Endothelial cell (in vitro differentiated cells): ENCODE measurements around the gene ERI3. TPM values are rescaled to one million over a fixed set of nuclear protein-coding genes. Genes with fewer than 3 reads are reported as not detected.

Experiments
- DNase-seq: peaks from one replicate; pipeline ENCODE4 v3.0.0; 2021; ENCODE audit warnings: low spot score
- H3K27ac Mint-ChIP-seq: one replicate; pipeline ENCODE4 v1.8.0; 2021; ENCODE audit warnings: mixed read lengths, inconsistent platforms; ENCODE audit not compliant: unreplicated experiment
- H3K27me3 Mint-ChIP-seq: one replicate; pipeline ENCODE4 v1.8.0; 2021; ENCODE audit warnings: mild to moderate bottlenecking, moderate library complexity, mixed read lengths, inconsistent platforms; ENCODE audit not compliant: unreplicated experiment
- H3K36me3 Mint-ChIP-seq: one replicate; pipeline ENCODE4 v1.8.0; 2021; ENCODE audit warnings: mild to moderate bottlenecking, low read depth, mixed read lengths, inconsistent platforms; ENCODE audit not compliant: unreplicated experiment
- H3K4me1 Mint-ChIP-seq: one replicate; pipeline ENCODE4 v1.8.0; 2021; ENCODE audit warnings: mild to moderate bottlenecking, mixed read lengths, inconsistent platforms; ENCODE audit not compliant: unreplicated experiment
- H3K4me3 Mint-ChIP-seq: one replicate; pipeline ENCODE4 v1.8.0; 2021; ENCODE audit warnings: mild to moderate bottlenecking, mixed read lengths, inconsistent platforms; ENCODE audit not compliant: unreplicated experiment
- H3K9me3 Mint-ChIP-seq: one replicate; pipeline ENCODE4 v1.8.0; 2021; ENCODE audit warnings: mixed read lengths, inconsistent platforms; ENCODE audit not compliant: unreplicated experiment
- CTCF ChIP-seq: fragments of 200-600 bp; sonication (generic); IDR thresholded peaks from one replicate; pipeline ENCODE4 v1.5.0; 2021; ENCODE audit warnings: antibody characterized with exemption; ENCODE audit not compliant: unreplicated experiment
- total RNA-seq: library from RNA; stranded (reverse); fragmentation: NEBNext Ultra II Directional; extraction: Animal tissue kit (Norgen Biotek cat#: 25700); gene quantifications from one replicate; pipeline ENCODE4 v1.2.1, GENCODE V29; 2021; ENCODE audit not compliant: unreplicated experiment

The ERI3 gene
- total RNA-seq, 1 donor from 2014 or later = 42.6 TPM

- Mint-ChIP-seq H3K27me3 (peaks cover 7% of the 10 kb centered on the region), H3K36me3 (peaks cover 4% of the 10 kb centered on the region), H3K9me3 (no peaks in the 10 kb centered on the region), H3K4me1 (peaks cover 24% of the 10 kb centered on the region), H3K27ac (no peak overlapping the region), H3K4me3 (no peak overlapping the region)
- no peak for TF ChIP-seq CTCF
- DNase-seq = no peak
Observed at GRCh38 chr1:44256762-44257554, 98.1 kb downstream of the ERI3 start.

- no peak overlapping the region for H3K4me3 Mint-ChIP-seq
- H3K4me1 Mint-ChIP-seq = peaks cover 13% of the 10 kb centered on the region
- H3K36me3 Mint-ChIP-seq = peaks cover 4% of the 10 kb centered on the region
- no peak for DNase-seq
- H3K27ac Mint-ChIP-seq = no peak overlapping the region
- no peaks in the 10 kb centered on the region for H3K9me3 Mint-ChIP-seq
- H3K27me3 Mint-ChIP-seq = peaks cover 2% of the 10 kb centered on the region
- TF ChIP-seq CTCF = no peak
Observed at GRCh38 chr1:44254392-44254910, 100.6 kb downstream of the ERI3 start.

- DNase-seq = no peak
- no peaks in the 10 kb centered on the region for H3K27me3 Mint-ChIP-seq
- no peaks in the 10 kb centered on the region for H3K36me3 Mint-ChIP-seq
- no peak overlapping the region for H3K27ac Mint-ChIP-seq
- no peak overlapping the region for H3K4me3 Mint-ChIP-seq
- H3K9me3 Mint-ChIP-seq = no peaks in the 10 kb centered on the region
- no peak for TF ChIP-seq CTCF
- peaks cover 9% of the 10 kb centered on the region for H3K4me1 Mint-ChIP-seq
Observed at GRCh38 chr1:44251989-44252671, 102.9 kb downstream of the ERI3 start.

GRCh38 chr1:44251486-44251885, 103.6 kb downstream of the ERI3 start:
- H3K36me3 Mint-ChIP-seq = no peaks in the 10 kb centered on the region

More at GRCh38 chr1:44251486-44251885, 103.6 kb downstream of the ERI3 start:
- Mint-ChIP-seq H3K9me3 (no peaks in the 10 kb centered on the region), H3K27ac (no peak overlapping the region), H3K4me1 (peaks cover 4% of the 10 kb centered on the region), H3K27me3 (no peaks in the 10 kb centered on the region), H3K4me3 (no peak overlapping the region)
- no peak for TF ChIP-seq CTCF
- no peak for DNase-seq
